Loucy (cell line): Measurements from ENCODE around the gene NLRP4.

ENCODE experiments used
- EZH2phosphoT487 ChIP-seq: fragments of 200-600 bp; IDR thresholded peaks from 2 replicates; pipeline ENCODE4 v1.6.1; 2018; ENCODE audit warnings: antibody characterized with exemption, mild to moderate bottlenecking, moderate library complexity, borderline replicate concordance
- TF ChIP-seq, protein P1 (sequence below): fragments of 200-600 bp; sonication (generic); conservative IDR thresholded peaks from 2 replicates; pipeline ENCODE4 v1.5.1; 2014; ENCODE audit warnings: mild to moderate bottlenecking, antibody characterized with exemption, low read length

DNA sequence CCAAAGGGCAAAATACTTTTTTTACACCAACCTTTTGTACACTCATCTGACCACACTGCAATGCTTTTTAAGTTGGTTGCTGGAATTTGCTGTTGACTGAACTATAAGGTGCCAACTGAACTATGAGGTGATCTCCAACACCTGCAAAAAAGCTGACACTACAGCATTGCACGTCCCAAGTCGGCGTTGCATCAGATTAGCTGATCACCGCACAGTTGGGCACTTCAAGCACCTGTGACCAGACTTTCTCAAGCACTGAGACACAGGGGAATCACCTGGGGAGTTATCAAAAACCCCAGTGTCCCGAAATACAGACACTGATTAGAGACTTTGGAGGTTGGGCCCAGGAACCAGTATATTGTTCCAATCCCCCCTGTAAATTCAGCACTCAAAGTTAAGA is 5.7 kb upstream of the NLRP4 start:
- TF ChIP-seq, protein P1, sequence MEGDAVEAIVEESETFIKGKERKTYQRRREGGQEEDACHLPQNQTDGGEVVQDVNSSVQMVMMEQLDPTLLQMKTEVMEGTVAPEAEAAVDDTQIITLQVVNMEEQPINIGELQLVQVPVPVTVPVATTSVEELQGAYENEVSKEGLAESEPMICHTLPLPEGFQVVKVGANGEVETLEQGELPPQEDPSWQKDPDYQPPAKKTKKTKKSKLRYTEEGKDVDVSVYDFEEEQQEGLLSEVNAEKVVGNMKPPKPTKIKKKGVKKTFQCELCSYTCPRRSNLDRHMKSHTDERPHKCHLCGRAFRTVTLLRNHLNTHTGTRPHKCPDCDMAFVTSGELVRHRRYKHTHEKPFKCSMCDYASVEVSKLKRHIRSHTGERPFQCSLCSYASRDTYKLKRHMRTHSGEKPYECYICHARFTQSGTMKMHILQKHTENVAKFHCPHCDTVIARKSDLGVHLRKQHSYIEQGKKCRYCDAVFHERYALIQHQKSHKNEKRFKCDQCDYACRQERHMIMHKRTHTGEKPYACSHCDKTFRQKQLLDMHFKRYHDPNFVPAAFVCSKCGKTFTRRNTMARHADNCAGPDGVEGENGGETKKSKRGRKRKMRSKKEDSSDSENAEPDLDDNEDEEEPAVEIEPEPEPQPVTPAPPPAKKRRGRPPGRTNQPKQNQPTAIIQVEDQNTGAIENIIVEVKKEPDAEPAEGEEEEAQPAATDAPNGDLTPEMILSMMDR = no peak
- TF ChIP-seq EZH2phosphoT487 = no peak
